Calu3 (cell line): ENCODE results near the gene SLC35F4. TPM values are rescaled to one million over a fixed set of nuclear protein-coding genes. Genes with fewer than 3 reads are reported as not detected.

Experiments
- BruUV-seq: library from RNA; stranded (reverse); fragments of 400-500 nt; replicated peaks from 2 replicates; lab custom pipeline; 2021; lab: Mats Ljungman, UMichigan
- CTCF ChIA-PET: fragments of 300-600 bp; sonication (Branson Sonifier 250); formaldehyde crosslinking; loops from one replicate; lab custom pipeline; 2022; ENCODE audit warnings: antibody characterized with exemption; lab: Charles Lee
- DNase-seq: peaks from one replicate; pipeline ENCODE4 v3.0.0; 2022
- H3K27ac Mint-ChIP-seq: one replicate; pipeline ENCODE4 v1.8.0; 2022; ENCODE audit warnings: mixed read lengths; ENCODE audit not compliant: unreplicated experiment
- H3K27me3 Mint-ChIP-seq: one replicate; pipeline ENCODE4 v1.8.0; 2022; ENCODE audit warnings: mixed read lengths; ENCODE audit not compliant: unreplicated experiment
- H3K36me3 Mint-ChIP-seq: one replicate; pipeline ENCODE4 v1.8.0; 2022; ENCODE audit warnings: mild to moderate bottlenecking, moderate library complexity, mixed read lengths; ENCODE audit not compliant: insufficient read depth, unreplicated experiment
- H3K4me1 Mint-ChIP-seq: one replicate; pipeline ENCODE4 v1.8.0; 2022; ENCODE audit warnings: mild to moderate bottlenecking, low read depth, mixed read lengths; ENCODE audit not compliant: unreplicated experiment
- H3K4me3 Mint-ChIP-seq: one replicate; pipeline ENCODE4 v1.8.0; 2022; ENCODE audit warnings: mild to moderate bottlenecking, low read depth, moderate library complexity, mixed read lengths; ENCODE audit not compliant: unreplicated experiment
- H3K9me3 Mint-ChIP-seq: one replicate; pipeline ENCODE4 v1.8.0; 2022; ENCODE audit warnings: low read depth, mixed read lengths; ENCODE audit not compliant: unreplicated experiment
- CTCF ChIP-seq: fragments of 200-600 bp; IDR thresholded peaks from one replicate; pipeline ENCODE4 v1.8.0; 2022; ENCODE audit warnings: antibody characterized with exemption; ENCODE audit not compliant: unreplicated experiment
- intact Hi-C: fragments of 100-400 bp; cut with micrococcal nuclease; formaldehyde crosslinking; loops from one replicate; pipeline ENCODE4 v1.10.0; 2022; ENCODE audit not compliant: unreplicated experiment
- total RNA-seq: library from RNA; stranded (reverse); gene quantifications from 2 replicates; pipeline ENCODE4 v1.2.3, GENCODE V29; 2022

The SLC35F4 gene
- total RNA-seq, 1 experiment from 2014 or later: not detected

- Mint-ChIP-seq H3K27me3 (no peaks in the 10 kb centered on the region), H3K9me3 (no peaks in the 10 kb centered on the region), H3K36me3 (peaks cover 3% of the 10 kb centered on the region), H3K4me1 (no peaks in the 10 kb centered on the region), H3K4me3 (no peak overlapping the region), H3K27ac (no peak overlapping the region)
- intact Hi-C loops: no loop called here
- no peak for DNase-seq
- CTCF ChIA-PET: no interaction called here
- TF ChIP-seq CTCF: no peak
- BruUV-seq: no TSS peak
Measured at GRCh38 chr14:57812741-57813140, 53.2 kb downstream of the SLC35F4 start.

- CTCF ChIA-PET: no interaction called here
Measured at GRCh38 chr14:57811998-57812546, 53.8 kb downstream of the SLC35F4 start.

DNA sequence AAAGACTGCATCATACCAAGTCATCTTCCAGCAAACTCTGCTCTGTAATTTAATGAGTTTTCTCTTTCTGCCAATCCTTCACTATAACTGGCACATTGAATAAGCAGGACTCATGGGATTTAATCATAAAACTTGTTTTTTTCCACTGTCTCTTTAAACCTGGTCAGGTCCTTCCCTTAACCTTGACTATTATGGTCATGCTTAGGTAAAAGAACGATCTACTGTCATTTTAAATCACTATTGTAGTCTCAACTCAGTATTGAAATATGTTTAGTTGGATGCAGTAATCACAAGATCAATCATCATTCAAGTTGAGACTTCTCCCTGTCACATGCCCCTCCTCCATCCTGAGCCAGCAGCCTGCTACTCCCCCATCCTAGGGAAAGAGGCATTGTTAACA is 56.1 kb downstream of the SLC35F4 start:
- no peak for TF ChIP-seq CTCF
- no peaks in the 10 kb centered on the region for H3K9me3 Mint-ChIP-seq
- CTCF ChIA-PET: no interaction called here
- no peaks in the 10 kb centered on the region for H3K4me1 Mint-ChIP-seq
- H3K4me3 Mint-ChIP-seq: no peak overlapping the region
- no peaks in the 10 kb centered on the region for H3K27me3 Mint-ChIP-seq
- peaks cover 3% of the 10 kb centered on the region for H3K36me3 Mint-ChIP-seq
- intact Hi-C loops: no loop called here
- no TSS peak for BruUV-seq
- DNase-seq: no peak
- no peak overlapping the region for H3K27ac Mint-ChIP-seq

More at GRCh38 chr14:57811998-57812546, 53.8 kb downstream of the SLC35F4 start:
- Mint-ChIP-seq H3K36me3 (peaks cover 3% of the 10 kb centered on the region), H3K4me3 (no peak overlapping the region), H3K27me3 (no peaks in the 10 kb centered on the region), H3K4me1 (no peaks in the 10 kb centered on the region), H3K27ac (no peak overlapping the region), H3K9me3 (no peaks in the 10 kb centered on the region)
- BruUV-seq: no TSS peak
- no peak for DNase-seq
- intact Hi-C loops: no loop called here
- no peak for TF ChIP-seq CTCF

- Mint-ChIP-seq H3K9me3 (no peaks in the 10 kb centered on the region), H3K4me1 (no peaks in the 10 kb centered on the region), H3K27ac (no peak overlapping the region), H3K27me3 (peaks cover 13% of the 10 kb centered on the region), H3K4me3 (no peak overlapping the region), H3K36me3 (no peaks in the 10 kb centered on the region)
- intact Hi-C loops: no loop called here
- BruUV-seq: no TSS peak
- no peak for DNase-seq
- CTCF ChIA-PET: no interaction called here
- no peak for TF ChIP-seq CTCF
Measured at GRCh38 chr14:57797160-57797559, 68.7 kb downstream of the SLC35F4 start.
